Endothelial cell (in vitro differentiated cells): Measurements from ENCODE around the gene NRXN2. TPM values are rescaled to one million over a fixed set of nuclear protein-coding genes. Genes with fewer than 3 reads are reported as not detected.

ENCODE experiments used
- DNase-seq: peaks from one replicate; pipeline ENCODE4 v3.0.0; 2021; ENCODE audit warnings: low spot score
- H3K27ac Mint-ChIP-seq: one replicate; pipeline ENCODE4 v1.8.0; 2021; ENCODE audit warnings: mixed read lengths, inconsistent platforms; ENCODE audit not compliant: unreplicated experiment
- H3K27me3 Mint-ChIP-seq: one replicate; pipeline ENCODE4 v1.8.0; 2021; ENCODE audit warnings: mild to moderate bottlenecking, moderate library complexity, mixed read lengths, inconsistent platforms; ENCODE audit not compliant: unreplicated experiment
- H3K36me3 Mint-ChIP-seq: one replicate; pipeline ENCODE4 v1.8.0; 2021; ENCODE audit warnings: mild to moderate bottlenecking, low read depth, mixed read lengths, inconsistent platforms; ENCODE audit not compliant: unreplicated experiment
- H3K4me1 Mint-ChIP-seq: one replicate; pipeline ENCODE4 v1.8.0; 2021; ENCODE audit warnings: mild to moderate bottlenecking, mixed read lengths, inconsistent platforms; ENCODE audit not compliant: unreplicated experiment
- H3K4me3 Mint-ChIP-seq: one replicate; pipeline ENCODE4 v1.8.0; 2021; ENCODE audit warnings: mild to moderate bottlenecking, mixed read lengths, inconsistent platforms; ENCODE audit not compliant: unreplicated experiment
- H3K9me3 Mint-ChIP-seq: one replicate; pipeline ENCODE4 v1.8.0; 2021; ENCODE audit warnings: mixed read lengths, inconsistent platforms; ENCODE audit not compliant: unreplicated experiment
- CTCF ChIP-seq: fragments of 200-600 bp; sonication (generic); IDR thresholded peaks from one replicate; pipeline ENCODE4 v1.5.0; 2021; ENCODE audit warnings: antibody characterized with exemption; ENCODE audit not compliant: unreplicated experiment
- total RNA-seq: library from RNA; stranded (reverse); fragmentation: NEBNext Ultra II Directional; extraction: Animal tissue kit (Norgen Biotek cat#: 25700); gene quantifications from one replicate; pipeline ENCODE4 v1.2.1, GENCODE V29; 2021; ENCODE audit not compliant: unreplicated experiment

NRXN2 gene
- total RNA-seq, 1 donor from 2014 or later = 11.5 TPM

GRCh38 chr11:64753019-64753379 is 30.0 kb upstream of the NRXN2 start:
- no peaks in the 10 kb centered on the region for H3K4me1 Mint-ChIP-seq
- H3K36me3 Mint-ChIP-seq = no peaks in the 10 kb centered on the region
- H3K4me3 Mint-ChIP-seq = no peak overlapping the region
- no peaks in the 10 kb centered on the region for H3K9me3 Mint-ChIP-seq
- TF ChIP-seq CTCF = no peak
- peaks cover 6% of the 10 kb centered on the region for H3K27me3 Mint-ChIP-seq
- no peak for DNase-seq
- no peak overlapping the region for H3K27ac Mint-ChIP-seq

GRCh38 chr11:64752175-64752970 is 29.4 kb upstream of the NRXN2 start:
- H3K4me3 Mint-ChIP-seq = no peak overlapping the region
- no peak for DNase-seq
- no peaks in the 10 kb centered on the region for H3K36me3 Mint-ChIP-seq
- no peaks in the 10 kb centered on the region for H3K4me1 Mint-ChIP-seq
- peak overlapping the region; percentile 64 for H3K27ac Mint-ChIP-seq
- peaks cover 6% of the 10 kb centered on the region for H3K27me3 Mint-ChIP-seq
- no peaks in the 10 kb centered on the region for H3K9me3 Mint-ChIP-seq
- TF ChIP-seq CTCF = no peak

- Mint-ChIP-seq H3K27ac (no peak overlapping the region), H3K9me3 (no peaks in the 10 kb centered on the region), H3K4me3 (no peak overlapping the region), H3K4me1 (no peaks in the 10 kb centered on the region), H3K36me3 (no peaks in the 10 kb centered on the region), H3K27me3 (peaks cover 6% of the 10 kb centered on the region)
- DNase-seq = no peak
- TF ChIP-seq CTCF = no peak
Observed at GRCh38 chr11:64751580-64751979, 28.6 kb upstream of the NRXN2 start.

- H3K4me1 Mint-ChIP-seq = no peaks in the 10 kb centered on the region
- DNase-seq = no peak
- no peak for TF ChIP-seq CTCF
Observed at GRCh38 chr11:64751136-64751535, 28.1 kb upstream of the NRXN2 start.

GRCh38 chr11:64750361-64751054 is 27.5 kb upstream of the NRXN2 start:
- H3K36me3 Mint-ChIP-seq = no peaks in the 10 kb centered on the region
- H3K27ac Mint-ChIP-seq = no peak overlapping the region
- no peak for TF ChIP-seq CTCF
- DNase-seq = no peak
- H3K27me3 Mint-ChIP-seq = peaks cover 6% of the 10 kb centered on the region
- H3K9me3 Mint-ChIP-seq = no peaks in the 10 kb centered on the region
- H3K4me3 Mint-ChIP-seq = no peak overlapping the region
- H3K4me1 Mint-ChIP-seq = no peaks in the 10 kb centered on the region

More at GRCh38 chr11:64751136-64751535, 28.1 kb upstream of the NRXN2 start:
- Mint-ChIP-seq H3K27ac (no peak overlapping the region), H3K27me3 (peaks cover 6% of the 10 kb centered on the region), H3K9me3 (no peaks in the 10 kb centered on the region), H3K4me3 (no peak overlapping the region), H3K36me3 (no peaks in the 10 kb centered on the region)
